ENCODE data around the gene TMEM217.

TMEM217 gene

DNA sequence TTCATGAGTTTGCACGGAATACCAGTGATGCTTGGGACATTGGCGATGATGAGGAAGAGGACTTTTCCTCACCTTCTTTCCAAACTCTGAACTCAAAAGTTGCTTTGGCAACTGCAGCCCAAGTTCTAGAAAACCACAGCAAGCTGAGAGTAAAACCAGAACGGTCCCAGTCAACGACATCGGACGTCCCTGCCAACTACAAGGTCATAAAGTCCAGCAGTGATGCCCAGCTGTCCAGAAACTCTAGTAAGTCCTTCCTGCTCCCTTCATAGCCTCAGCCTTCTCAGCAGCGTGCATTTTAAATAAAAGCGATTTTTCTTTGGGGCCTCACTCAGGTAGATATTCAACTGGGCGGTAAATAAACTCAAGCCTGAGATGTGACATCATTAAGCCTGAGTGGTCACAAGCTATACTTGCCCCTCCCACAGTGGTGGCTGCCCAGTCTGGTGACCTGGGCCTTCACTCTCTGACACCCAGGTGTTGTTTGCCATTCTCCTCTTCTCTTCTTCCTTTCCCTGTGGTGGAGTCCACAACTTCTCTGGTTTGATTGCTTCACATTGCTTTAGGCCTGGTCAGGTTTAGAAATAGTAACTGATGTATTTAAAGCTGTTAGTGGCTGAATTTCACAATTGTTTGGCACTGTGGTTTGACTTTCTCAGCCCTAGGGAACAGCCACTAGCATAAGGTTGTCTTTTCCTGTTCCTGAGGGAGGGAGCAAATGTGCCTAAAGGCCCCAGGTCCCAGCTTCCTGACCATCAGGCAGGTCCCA lies 21.6 kb upstream of the TMEM217 start:
- DNase-seq: no peak

DNA sequence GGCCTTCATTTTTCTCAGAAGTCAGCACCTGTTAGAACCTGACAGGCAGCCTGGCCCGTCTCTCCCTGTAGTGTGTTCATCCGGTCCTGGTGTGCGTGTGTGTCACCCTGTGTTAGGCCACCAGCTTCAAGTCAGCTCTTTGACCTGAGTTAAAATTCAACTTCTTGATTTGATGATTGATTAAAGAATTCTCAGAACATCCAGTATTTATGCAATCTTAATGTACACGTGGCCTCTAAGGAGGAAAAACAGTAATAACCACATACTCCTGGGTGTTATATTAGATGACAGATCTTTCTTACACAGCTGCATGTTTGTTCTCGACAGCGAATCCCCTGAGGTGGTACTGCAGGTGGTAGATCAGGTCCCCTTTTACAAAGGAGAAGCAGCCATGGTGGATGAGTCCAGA lies 19.1 kb upstream of the TMEM217 start:
- DNase-seq: no peak

DNA sequence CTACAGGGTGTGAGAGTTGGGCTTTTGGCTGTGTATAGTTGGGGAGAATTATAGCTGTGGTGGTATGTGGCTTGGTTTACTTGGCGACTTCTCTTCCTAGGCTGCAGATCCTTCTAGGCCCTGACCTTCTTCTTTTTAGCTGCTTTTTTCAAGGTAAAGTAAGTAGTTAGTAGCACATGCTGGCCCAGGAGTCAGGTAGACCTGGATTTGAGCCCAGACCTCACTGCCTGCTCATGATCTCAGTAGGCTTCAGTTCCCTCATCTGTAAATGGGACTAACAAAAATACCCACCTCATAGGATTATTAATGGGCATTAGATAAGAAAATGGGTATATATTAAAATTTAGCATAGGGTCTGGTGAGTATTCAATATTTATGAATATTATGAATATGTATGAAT lies 17.4 kb upstream of the TMEM217 start:
- no peak for DNase-seq

DNA sequence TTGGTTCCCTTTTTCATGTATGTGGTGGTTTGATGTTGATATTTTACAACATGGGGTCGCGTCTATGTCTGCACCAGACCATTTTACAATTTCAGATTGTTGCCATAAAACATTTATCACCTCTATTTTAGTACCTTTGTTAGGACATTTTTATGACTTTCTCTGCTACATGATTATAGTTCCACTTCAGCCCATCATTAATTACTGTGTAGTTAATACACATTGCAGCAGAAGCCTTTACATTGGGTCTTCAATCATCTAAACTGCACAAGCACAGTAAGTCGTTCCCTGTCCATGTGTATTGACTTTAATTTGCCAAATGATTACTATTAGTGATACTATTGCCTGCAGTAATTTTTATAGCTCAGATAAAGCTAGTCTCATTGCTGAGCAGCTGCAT lies 15.7 kb upstream of the TMEM217 start:
- no peak for DNase-seq

DNA sequence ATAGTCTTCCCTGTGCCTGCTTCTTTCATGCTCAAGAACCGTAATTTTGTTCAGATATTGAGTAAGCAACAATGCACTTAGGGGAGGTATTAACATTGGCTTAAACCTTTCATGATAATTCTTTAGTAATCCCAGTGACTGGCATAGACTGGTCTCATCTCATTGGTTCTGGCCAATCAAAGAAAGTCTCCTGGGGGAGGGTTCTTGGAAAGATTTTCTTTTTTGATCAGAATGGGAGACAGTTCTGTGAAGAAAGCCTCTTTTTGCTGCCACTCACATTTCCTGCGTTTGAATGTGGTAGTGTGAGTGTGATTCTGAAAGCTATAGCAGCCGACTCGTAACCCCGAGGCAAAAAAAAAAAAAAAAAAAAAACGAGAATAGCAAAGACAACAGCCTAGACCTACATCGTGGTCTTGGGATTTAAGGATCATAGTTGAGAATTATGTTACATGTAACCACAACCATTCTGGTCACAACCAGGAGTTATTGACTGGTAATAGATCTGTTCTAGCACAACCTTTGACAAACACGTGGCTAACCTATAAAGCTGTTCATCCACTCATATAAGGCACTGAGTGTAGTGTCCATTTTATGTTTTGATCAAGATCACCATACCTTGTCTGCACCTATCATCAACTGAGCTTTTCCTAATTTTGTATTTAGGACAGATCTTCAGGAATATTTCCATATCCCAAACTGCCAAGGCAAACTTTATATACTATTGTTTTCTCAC lies 15.1 kb upstream of the TMEM217 start:
- no peak for DNase-seq

DNA sequence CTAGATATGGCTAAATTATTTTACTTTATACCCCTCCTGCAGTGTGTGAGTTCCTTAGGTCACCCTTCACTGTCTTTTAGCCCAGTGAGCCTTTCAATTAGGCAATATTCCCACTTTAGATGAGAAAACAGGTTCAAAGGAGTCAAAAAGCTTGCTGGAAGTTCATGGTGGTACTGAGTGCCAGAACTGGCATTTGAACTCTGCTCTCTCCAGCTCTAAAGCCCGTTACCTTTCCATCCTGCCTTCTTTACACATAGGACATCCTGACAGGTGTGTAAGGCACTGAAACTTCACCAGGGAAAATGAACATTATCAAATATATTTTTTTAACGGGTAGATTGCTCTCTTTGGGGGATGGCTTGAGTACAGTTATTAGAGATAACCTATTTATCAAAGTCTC lies 11.2 kb upstream of the TMEM217 start:
- DNase-seq: no peak

DNA sequence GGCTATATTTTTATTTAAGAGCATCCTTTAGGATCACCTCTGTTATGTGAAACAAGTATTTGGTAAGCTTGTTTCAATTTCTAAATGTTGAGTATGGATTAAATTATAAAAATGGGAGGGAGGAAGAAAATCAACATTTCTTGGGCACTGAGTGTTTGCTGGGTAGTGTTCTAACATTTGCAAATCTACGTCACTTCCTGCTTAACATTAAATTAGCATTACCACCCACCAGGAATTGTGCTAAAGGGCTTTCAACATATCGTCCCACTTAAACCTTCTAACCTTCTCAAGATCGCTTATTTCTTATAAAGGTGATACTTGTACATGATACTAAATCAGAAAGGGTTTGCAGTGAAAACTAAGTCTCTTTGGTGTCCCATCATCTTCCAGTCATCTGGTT lies 7.9 kb upstream of the TMEM217 start:
- DNase-seq: no peak

DNA sequence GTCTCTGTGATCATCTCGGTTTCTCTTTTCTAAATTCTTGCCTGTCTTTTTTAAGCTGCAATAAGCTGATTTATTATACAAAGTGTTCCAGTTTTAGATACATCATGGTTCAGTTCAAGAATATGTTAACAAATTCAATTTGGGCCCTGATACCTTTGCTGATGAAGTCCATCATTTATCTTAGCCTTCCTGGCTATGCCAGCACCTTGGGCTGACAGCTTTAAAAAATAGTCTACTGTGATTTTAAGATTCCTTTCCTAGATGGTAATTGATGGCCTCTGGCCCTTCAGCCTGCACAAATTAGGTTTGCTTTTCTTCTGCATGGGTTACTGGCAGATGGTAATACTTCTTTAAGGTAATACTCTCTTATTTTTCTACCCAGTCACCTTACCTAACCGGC lies 7.1 kb upstream of the TMEM217 start:
- DNase-seq: no peak

DNA sequence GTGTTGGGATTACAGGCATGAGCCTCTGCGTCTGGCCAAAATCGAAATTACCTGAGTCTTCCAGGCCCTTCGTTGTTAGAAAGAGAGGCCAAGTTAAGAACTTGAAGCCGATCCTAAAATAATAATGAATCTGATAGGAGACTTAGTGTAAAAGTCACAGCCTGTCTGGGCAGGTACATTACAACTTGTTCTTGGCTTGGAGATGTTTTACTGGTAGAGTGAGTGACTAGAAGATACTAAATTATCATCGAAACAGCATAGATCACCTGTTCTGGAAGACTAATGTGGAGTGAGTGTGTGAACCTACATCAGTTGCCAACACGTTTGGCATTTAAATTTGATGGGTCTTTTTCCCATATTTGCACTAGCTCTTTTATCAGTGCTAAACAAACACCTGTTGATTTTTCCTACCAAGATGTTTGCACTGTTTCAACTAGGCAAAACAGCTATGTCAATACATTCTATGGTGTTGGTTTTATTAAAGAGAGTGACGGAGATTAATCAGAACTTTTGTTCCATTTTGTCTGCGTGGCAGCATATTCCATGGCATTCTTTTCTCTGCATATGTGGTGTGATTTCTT lies 4.6 kb upstream of the TMEM217 start:
- no peak for DNase-seq

DNA sequence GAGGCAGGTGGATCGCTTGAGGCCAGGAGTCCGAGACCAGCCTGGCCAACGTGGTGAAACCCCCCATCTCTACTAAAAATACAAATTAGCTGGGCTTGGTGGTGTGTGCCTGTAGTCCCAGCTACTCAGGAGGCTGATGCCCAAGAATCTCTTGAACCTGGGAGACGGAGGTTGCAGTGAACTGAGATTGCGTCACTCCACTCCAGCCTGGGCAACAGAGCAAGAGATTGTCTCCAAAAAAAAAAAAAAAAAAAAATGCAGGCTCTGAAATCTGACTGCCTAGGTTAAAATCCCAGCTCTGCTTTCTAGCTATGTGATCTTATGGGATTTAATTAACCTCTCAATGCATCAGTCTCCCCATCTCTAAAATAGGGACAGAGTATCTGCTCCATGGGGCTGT lies 3.3 kb upstream of the TMEM217 start:
- DNase-seq: no peak

DNA sequence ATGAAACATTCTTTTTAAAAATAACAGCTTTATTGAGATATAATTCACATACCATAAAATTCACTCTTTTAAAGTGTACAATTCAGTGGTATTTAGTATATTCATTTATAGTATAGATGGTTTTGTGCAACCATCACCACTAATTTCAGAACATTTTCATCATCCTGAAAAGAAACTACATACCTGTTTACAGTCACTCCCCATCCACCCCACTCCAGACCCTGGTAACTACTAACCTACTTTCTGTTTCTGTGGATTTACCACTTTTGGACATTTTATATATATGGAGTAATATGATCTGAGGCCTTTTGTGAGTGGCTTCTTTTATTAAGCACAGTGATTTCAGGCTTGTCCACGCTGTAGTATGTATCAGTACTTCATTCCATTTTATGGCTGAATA lies 2.5 kb upstream of the TMEM217 start:
- no peak for DNase-seq

DNA sequence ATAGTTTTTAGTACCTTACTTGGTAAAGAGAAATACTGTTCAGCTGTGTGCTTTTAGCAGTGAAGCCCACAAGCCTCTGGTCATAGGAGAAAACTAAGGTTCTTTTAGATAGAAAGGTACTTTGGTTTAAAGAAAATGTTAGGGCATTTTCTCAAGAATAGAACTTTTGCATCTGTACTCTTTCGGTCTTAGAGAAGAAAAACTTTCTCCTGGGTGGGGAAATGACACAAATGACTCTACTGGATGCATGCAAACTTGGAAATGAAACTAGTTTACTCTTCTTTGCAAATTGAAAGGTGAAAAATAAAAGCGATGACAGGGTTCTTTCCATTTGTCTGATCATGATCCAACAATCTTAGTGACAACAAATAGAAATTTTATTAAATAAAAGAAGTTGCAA lies 2.1 kb upstream of the TMEM217 start:
- no peak for DNase-seq

DNA sequence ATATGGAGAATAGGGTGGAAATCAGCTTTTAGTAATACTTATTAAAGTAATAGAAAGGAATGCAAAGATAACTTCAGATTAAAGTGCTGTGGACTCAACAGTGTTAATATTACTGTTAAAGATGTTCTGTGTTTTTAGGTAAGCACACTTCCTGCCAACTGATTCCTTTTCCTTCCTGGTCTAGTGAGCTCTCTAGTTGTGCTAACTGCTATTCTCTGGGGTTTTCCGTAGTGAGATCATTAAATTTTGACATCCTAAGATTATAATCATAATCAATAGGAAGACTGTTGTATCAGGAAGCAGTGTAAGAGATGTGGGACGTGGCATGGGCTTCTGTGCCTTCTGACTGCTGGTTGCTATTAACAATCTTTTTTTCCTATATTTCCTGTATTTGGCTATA lies 1.2 kb upstream of the TMEM217 start:
- DNase-seq: no peak

DNA sequence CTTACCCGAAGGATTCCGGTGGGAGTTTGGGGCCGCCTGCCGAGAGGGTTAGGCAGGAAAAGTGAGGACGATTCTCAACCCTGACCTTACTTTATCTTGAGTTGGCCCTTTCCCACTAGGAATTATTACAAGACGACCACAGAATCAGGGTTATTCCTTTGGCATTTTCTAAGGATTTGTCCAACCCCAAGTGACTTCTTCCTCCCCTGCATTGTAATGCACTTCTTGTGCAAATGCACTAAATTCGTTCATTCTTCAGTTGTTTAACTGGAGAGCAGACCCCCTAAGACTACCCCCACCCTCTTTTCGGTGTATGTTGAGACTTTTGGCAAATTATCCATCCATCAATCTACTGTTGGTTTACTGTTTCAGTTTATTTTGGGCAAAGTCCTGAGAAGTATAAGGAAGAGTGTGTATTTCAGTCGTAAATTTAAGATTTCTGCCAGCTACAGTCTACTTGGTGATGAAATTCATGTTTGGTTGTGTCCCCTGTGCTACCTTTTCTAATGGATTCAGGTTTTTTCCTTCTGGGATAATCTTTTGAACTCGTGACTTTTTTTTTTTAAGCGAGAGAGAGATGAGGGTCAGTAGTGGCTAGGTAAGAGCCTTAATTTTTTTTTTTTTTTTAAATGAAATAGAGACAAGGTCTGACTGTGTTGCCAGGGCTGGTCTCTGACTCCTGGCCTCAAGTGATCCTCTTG lies 611 bp upstream of the TMEM217 start:
- no peak for DNase-seq

DNA sequence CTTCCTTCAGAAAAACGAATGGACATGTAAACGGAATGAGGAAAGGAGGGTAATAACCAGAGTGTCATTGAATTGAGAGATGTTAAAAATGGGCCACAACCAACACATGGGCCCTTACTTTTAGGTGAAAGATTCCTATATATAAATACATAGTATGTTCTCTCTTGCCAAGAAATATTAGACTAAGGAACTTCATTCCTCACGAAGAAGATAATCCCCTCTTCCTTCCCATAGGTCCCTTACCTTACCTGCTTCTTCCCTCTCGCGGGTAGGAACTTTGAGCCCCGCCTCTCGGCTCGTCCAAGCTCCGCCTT lies 667 bp downstream of the TMEM217 start:
- DNase-seq: no peak

DNA sequence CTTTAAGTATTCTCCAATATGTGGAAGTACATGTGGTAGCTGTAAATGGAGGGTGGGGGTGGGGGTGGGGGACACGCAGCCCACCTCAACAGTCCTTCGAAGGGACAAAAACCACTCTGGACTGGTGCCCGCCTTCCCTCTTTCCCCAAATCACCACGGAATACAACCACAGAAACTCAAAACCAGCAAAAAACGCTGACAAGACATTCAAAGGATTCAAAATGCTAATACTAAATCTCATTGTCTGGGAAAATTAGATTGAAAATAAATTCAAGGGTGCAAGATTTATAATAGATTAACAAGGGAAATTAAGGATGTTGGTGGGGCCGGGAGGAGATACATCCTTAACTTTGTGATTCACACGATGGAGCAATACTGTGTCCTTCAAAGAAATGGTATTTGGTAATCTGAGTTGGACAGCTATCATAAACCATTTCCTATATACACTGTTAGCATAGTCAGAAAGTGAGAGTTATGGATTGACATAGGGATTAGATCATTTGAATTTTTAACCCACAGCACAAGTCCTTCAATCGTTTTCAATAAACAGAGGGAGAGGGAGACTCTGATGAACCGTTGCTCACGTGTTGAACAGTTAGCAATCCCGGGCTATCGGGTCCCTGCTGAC lies 1.1 kb downstream of the TMEM217 start:
- DNase-seq: no peak

DNA sequence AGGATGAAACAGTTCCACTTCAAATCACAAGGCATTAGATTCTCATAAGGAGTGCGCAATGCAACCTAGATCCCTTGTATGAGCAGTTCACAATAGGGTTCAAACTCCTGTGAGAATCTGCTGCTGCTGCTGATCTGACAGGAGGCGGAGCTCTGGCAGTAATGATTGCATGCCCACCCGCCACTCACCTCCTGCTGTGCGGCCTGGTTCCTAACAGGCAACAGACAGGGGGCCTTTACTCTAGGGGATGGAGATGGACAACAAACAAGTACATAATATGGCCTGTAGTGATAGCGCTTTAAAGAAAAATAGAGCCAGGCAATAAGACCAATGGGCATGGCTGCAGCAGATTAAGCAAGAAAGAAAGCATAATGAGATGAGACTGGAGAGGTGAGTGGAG lies 3.1 kb downstream of the TMEM217 start:
- DNase-seq: no peak

DNA sequence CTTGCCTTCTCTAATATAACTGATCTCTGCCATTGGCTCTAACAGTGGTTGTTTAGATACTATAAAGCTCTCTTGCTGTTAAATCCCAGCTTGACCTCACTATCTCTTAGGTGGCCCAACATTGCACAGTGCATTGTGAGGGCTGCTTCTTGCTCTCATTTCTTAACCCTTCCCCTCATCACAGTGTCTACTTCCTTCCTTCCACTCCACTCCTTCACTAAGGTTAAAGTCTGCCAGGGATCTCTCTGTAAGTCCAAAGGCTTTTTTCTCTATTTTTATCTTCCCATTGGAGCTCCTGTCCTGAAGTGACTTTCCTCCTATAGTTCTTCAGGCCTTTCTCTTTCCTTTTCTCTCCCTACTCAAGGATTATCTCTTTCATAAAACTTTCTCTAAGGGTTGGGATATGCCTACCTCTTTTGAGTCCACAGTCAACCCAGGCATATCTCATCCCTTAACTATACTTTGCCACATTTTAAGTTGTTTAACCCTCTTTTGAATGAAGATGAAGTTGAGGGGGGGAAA lies 4.4 kb downstream of the TMEM217 start:
- no peak for DNase-seq

DNA sequence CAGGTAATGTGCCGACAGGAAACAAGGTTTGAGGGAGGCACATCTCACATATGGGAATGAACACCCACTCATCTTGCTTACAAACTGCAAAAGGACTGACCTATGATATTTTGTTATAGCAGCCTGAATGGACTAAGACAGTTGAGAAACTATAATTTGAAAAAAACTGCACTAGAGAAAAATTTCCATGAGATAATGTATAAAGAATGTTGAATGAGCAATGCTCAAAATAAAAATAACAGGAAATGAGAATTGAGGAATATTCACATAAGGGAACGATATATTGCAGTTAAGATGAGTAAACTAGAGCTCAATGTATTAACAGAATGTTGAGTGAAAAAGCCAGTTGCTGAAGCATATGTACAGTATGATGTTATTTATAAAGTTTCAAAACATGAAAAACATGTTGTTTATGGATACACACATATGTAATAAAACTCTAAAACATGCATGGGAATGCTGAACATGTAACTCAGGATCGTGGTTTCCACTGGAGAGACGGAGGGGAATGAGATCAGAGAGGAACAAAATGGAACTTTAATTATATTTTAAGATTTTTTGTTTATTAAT lies 6.6 kb downstream of the TMEM217 start:
- DNase-seq: no peak

DNA sequence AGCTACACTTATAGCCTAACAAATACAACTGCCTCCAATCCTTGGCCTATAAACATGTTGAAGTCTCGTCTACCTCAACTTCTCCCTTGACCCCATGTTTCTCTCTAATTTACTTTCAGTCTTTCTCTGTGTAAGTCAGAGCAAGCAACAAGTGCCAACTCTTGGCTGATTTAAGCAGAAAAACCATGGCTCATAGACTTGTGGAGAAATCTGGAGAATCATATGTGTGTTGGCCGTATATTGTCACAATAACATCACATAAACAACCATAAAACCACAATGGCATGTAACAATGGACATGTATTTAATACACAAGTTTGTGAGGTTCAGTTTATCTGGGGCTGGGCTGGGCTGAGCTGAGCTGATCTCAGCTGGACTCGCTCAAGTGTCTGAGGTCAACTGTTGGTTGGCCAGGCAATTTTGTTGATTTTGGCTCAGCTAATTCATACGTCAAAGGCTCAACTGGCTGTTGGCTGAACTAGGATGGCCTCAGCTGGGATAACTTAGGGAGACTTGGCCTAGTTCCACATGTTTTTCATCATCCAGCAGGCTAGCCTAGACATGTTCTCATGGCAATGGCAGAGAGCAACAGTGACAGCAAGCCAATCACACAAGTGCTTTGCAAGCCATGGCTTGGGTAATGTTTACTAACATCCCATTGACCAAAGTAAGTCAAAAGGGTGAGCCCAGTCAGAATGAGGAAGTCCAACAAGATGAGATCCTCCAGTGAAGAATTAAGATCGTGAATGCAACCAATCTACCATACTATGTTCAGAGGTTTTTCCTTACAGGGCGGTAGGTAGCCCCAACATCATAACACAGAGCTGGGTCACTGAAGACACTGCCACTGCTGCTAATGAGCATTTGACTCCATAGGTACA lies 13.3 kb downstream of the TMEM217 start:
- DNase-seq: no peak

DNA sequence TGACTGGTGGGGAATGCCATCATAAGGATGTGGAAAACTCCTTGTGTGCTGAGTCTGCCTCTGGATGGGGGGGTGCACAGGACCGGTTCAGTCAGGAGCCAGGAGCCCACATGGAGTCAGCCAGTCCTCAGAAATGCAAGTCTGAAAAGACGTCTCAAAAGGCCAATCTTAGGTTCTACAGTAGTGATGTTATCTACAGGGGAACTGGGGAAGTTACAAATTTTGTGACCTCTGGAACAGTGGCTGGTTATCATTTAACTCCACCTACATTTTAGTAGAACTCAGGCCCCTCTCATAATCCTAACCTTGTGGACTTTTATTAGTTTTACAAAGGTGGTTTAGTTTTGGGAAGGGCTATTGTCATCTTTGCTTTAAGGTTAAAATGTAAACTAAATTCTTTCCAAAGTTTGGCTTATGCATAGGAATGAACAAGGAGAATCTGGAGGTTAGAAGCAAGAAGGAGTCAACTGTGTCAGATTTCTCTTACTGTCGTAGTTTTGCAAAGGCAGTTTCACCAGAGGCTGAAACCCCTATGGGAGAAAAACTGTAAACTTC lies 14.1 kb downstream of the TMEM217 start:
- no peak for DNase-seq

All from retina (tissue), 1 donor.